AG04450 (cell line): ENCODE measurements around the gene SLC24A2. TPM values are rescaled to one million over a fixed set of nuclear protein-coding genes. Genes with fewer than 3 reads are reported as not detected.

Source experiments
- CTCF ChIA-PET: fragments of 300-600, 350-600 bp; formaldehyde crosslinking; extraction: SDS; loops from one replicate; lab custom pipeline; 2022; ENCODE audit warnings: antibody characterized with exemption, inconsistent platforms; lab: Charles Lee
- POLR2A ChIA-PET: fragments of 350-600 bp; formaldehyde crosslinking; extraction: SDS; loops from one replicate; lab custom pipeline; 2021; ENCODE audit warnings: antibody characterized with exemption, inconsistent platforms; lab: Yijun Ruan, JAX
- DNase-seq: peaks from one replicate; pipeline ENCODE4 v3.0.0-alpha.2; 2011; ENCODE audit warnings: low read depth, low spot score
- H3K27ac ChIP-seq: one replicate; pipeline ENCODE4 v1.5.1; 2012; ENCODE audit warnings: low read depth, low read length, control low read depth
- H3K27me3 ChIP-seq: one replicate; pipeline ENCODE4 v1.6.0; 2012; ENCODE audit warnings: low read length; ENCODE audit not compliant: control insufficient read depth, insufficient read depth
- H3K4me3 ChIP-seq: 2 replicates; pipeline ENCODE4 v1.5.1; 2011; ENCODE audit warnings: mild to moderate bottlenecking, low read depth, low read length, control low read depth
- H3K9me3 ChIP-seq: 2 replicates; pipeline ENCODE4 v1.5.1; 2012; ENCODE audit warnings: low read length; ENCODE audit not compliant: control insufficient read depth, insufficient read depth
- polyA plus RNA-seq: library from polyadenylated mRNA; depleted of rRNA; stranded (reverse); fragments of >200 nt; gene quantifications from 2 replicates; pipeline ENCODE4 v1.2.3, GENCODE V29; 2011
- TF ChIP-seq, protein P1 (sequence below): IDR thresholded peaks from 2 replicates; pipeline ENCODE4 v1.5.1; 2011; ENCODE audit warnings: low read depth, low read length, control low read depth, inconsistent platforms

SLC24A2 gene
- polyA plus RNA-seq, 1 experiment, result not detected

DNA sequence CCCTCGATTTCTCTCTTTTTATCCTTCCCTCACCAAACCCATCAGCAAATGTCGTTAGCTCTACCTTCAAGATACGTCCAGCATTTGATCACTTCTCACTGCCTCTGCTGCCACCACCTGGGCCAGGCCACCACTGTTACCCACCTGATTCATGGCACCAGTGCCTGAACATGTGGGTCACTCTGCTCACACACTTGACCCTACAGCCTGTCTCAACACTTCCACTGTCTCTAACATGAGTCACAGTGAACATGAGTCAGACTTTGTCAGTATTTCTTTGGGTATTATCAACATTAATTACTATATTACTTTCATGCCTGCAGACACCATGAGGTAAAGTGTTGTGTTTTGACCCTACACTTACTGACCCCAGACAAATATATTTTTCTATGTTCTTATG is 19.6 kb downstream of the SLC24A2 start:
- H3K4me3 ChIP-seq, result no peak overlapping the region
- ChIA-PET POLR2A (no interaction called here), CTCF (no interaction called here)
- TF ChIP-seq, protein P1, sequence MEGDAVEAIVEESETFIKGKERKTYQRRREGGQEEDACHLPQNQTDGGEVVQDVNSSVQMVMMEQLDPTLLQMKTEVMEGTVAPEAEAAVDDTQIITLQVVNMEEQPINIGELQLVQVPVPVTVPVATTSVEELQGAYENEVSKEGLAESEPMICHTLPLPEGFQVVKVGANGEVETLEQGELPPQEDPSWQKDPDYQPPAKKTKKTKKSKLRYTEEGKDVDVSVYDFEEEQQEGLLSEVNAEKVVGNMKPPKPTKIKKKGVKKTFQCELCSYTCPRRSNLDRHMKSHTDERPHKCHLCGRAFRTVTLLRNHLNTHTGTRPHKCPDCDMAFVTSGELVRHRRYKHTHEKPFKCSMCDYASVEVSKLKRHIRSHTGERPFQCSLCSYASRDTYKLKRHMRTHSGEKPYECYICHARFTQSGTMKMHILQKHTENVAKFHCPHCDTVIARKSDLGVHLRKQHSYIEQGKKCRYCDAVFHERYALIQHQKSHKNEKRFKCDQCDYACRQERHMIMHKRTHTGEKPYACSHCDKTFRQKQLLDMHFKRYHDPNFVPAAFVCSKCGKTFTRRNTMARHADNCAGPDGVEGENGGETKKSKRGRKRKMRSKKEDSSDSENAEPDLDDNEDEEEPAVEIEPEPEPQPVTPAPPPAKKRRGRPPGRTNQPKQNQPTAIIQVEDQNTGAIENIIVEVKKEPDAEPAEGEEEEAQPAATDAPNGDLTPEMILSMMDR, result no peak
- no peak for DNase-seq
- H3K27ac ChIP-seq, result no peak overlapping the region
- no peaks in the 10 kb centered on the region for H3K27me3 ChIP-seq
- no peaks in the 10 kb centered on the region for H3K9me3 ChIP-seq

- no peak overlapping the region for H3K4me3 ChIP-seq
- CTCF ChIA-PET, result no interaction called here
- POLR2A ChIA-PET, result no interaction called here
- no peak for DNase-seq
- H3K27me3 ChIP-seq, result no peaks in the 10 kb centered on the region
- TF ChIP-seq, protein P1, result no peak
- no peak overlapping the region for H3K27ac ChIP-seq
- H3K9me3 ChIP-seq, result no peaks in the 10 kb centered on the region
These were observed 20.0 kb downstream of the SLC24A2 start for GRCh38 chr9:19768798-19769197.

GRCh38 chr9:19759066-19759465 is 29.8 kb downstream of the SLC24A2 start:
- DNase-seq, result no peak
- CTCF ChIA-PET, result no interaction called here

DNA sequence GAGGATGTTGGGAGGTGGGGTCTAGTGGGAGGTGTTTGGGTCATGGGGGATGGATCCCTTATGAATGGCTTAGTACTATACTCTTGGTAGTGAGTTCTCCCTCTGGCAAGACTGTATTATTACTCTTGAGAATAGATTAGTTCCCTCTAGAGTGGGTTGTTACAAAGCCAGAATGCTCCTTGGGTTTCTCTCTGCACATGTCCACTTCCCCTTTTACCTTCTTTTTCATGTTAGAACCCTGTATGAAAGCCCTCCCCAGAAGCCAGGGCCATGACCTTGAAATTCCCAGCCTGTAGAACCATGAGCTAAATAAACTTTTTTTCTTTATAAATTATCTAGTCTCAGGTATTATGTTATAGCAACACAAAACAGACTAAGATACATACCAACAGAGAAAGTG is 31.1 kb downstream of the SLC24A2 start:
- no peak overlapping the region for H3K4me3 ChIP-seq
- TF ChIP-seq, protein P1, result no peak
- no peak for DNase-seq
- POLR2A ChIA-PET, result no interaction called here
- no peaks in the 10 kb centered on the region for H3K9me3 ChIP-seq
- no peak overlapping the region for H3K27ac ChIP-seq
- no peaks in the 10 kb centered on the region for H3K27me3 ChIP-seq
- CTCF ChIA-PET, result no interaction called here

More at GRCh38 chr9:19759066-19759465, 29.8 kb downstream of the SLC24A2 start:
- no peaks in the 10 kb centered on the region for H3K27me3 ChIP-seq
- TF ChIP-seq, protein P1, result no peak
- no peak overlapping the region for H3K27ac ChIP-seq
- POLR2A ChIA-PET, result no interaction called here
- H3K4me3 ChIP-seq, result no peak overlapping the region
- no peaks in the 10 kb centered on the region for H3K9me3 ChIP-seq

GRCh38 chr9:19754921-19755320 is 33.9 kb downstream of the SLC24A2 start:
- ChIA-PET POLR2A (no interaction called here), CTCF (no interaction called here)
- DNase-seq, result no peak

More at GRCh38 chr9:19754921-19755320, 33.9 kb downstream of the SLC24A2 start:
- no peaks in the 10 kb centered on the region for H3K27me3 ChIP-seq
- H3K9me3 ChIP-seq, result no peaks in the 10 kb centered on the region
- H3K4me3 ChIP-seq, result no peak overlapping the region
- H3K27ac ChIP-seq, result no peak overlapping the region
- TF ChIP-seq, protein P1, result no peak
